ENCODE results near the gene HDAC3. TPM values are rescaled to one million over a fixed set of nuclear protein-coding genes. Genes with fewer than 3 reads are reported as not detected.

Gene HDAC3
- total RNA-seq, 1 experiment from 2014 or later: 91.9 TPM

- peak; percentile 73 for TF ChIP-seq POLR2AphosphoS5 (IDR thresholded peaks at IDR 0.05; ENCODE audit: low read depth, low read length)
- TF ChIP-seq ELF1 (IDR thresholded peaks at IDR 0.05; ENCODE audit: borderline replicate concordance, low read depth): no peak; the same call in 1 of the 2 replicates
Observed at GRCh38 chr5:141650851-141651727, 14.4 kb upstream of the HDAC3 start, which contains the start of gene FCHSD1 (continued).

DNA sequence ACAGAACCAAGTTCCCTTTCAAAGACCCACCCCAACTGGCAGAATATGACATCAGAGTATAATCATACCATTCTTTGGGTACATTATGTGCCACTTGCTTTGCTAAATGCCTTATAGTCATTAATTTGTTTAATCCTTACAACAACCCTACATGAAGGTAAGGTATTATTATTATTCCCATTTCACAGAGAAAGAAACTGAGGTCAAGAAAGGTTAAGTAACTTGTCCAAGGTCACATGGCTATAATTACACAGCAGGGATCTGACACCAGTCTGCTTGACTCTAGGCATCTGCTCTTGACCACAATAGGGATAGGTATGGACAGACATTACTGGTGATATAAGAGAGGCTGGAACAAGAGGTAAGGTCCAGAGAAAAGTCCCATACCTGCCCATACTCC is 13.3 kb upstream of the HDAC3 start:
- no peak for DNase-seq (ENCODE audit: low read depth, low spot score)
- Histone ChIP-seq H3K4me2 (ENCODE audit: low read length) (peak overlapping the region; percentile 97; the same call in 1 of the 2 replicates), H3K27ac (ENCODE audit: low read depth, low read length) (no peak overlapping the region), H3K36me3 (ENCODE audit: control insufficient read depth in 1 of 2, insufficient read depth in 2 of 2, low read length in 2 of 2) (peaks cover 2 to 3% of the 10 kb centered on the region in 2 experiments; a peak in 2 of 4 replicates), H2AFZ (ENCODE audit: low read depth, low read length, poor library complexity, severe bottlenecking) (no peak overlapping the region), H3K9me2 (ENCODE audit: insufficient read depth) (no peaks in the 10 kb centered on the region), H3K27me3 (ENCODE audit: insufficient read depth, low read length) (no peaks in the 10 kb centered on the region), H3K4me3 (replicated peaks in 1 of 2; ENCODE audit: low read depth in 1 of 2, low read length in 2 of 2) (peak overlapping the region; percentile 77 to 78; a peak in 2 of 4 replicates), H3K9me3 (ENCODE audit: control insufficient read depth in 1 of 2, insufficient read depth in 1 of 2, low read depth in 1 of 2, low read length in 2 of 2) (no peaks in the 10 kb centered on the region), H3K4me1 (ENCODE audit: control insufficient read depth in 1 of 2, insufficient read depth in 2 of 2, low read length in 2 of 2) (peaks cover 0 to 18% of the 10 kb centered on the region in 2 experiments; a peak in 2 of 4 replicates), H3K79me2 (ENCODE audit: insufficient read depth, low read length) (no peaks in the 10 kb centered on the region), H3K9ac (ENCODE audit: low read length) (no peak overlapping the region), H4K20me1 (ENCODE audit: insufficient read depth) (no peaks in the 10 kb centered on the region)
- POLR2A ChIA-PET: interaction anchor here (1.1 kb wide), 1 partner anchor 13 kb away, joined by 3 read pairs; the partner anchor contains the start of genes HDAC3 and RELL2
- RAD21 ChIA-PET (ENCODE audit: low non-redundant PET in 1 of 2, low total read pairs in 2 of 2, uncharacterized antibody in 2 of 2, unreplicated experiment in 2 of 2): no interaction called here
- BruUV-seq (replicated peaks): TSS peak; percentile 51
- no peak for ATAC-seq
- CTCF ChIA-PET: no interaction called here
- TF ChIP-seq SIN3A (IDR thresholded peaks at IDR 0.05; ENCODE audit: low read depth): no peak
- TF ChIP-seq ELF1 (IDR thresholded peaks at IDR 0.05; ENCODE audit: borderline replicate concordance, low read depth): no peak
- no peak for TF ChIP-seq POLR2AphosphoS5 (IDR thresholded peaks at IDR 0.05; ENCODE audit: low read depth, low read length)
- TF ChIP-seq SP1 (IDR thresholded peaks at IDR 0.05; ENCODE audit: low read depth): no peak
- TF ChIP-seq ZNF274 (IDR thresholded peaks at IDR 0.05; ENCODE audit: low read depth, low read length): no peak
- no peak for TF ChIP-seq EZH2phosphoT487 (IDR thresholded peaks at IDR 0.05; ENCODE audit: borderline replicate concordance)
- no peak for TF ChIP-seq CBX3 (IDR thresholded peaks at IDR 0.05; ENCODE audit: low read depth)
- no peak for TF ChIP-seq ATF3 (IDR thresholded peaks at IDR 0.05)
- TF ChIP-seq CEBPB (IDR thresholded peaks at IDR 0.05; ENCODE audit: low read depth): no peak
- TF ChIP-seq, protein P1, sequence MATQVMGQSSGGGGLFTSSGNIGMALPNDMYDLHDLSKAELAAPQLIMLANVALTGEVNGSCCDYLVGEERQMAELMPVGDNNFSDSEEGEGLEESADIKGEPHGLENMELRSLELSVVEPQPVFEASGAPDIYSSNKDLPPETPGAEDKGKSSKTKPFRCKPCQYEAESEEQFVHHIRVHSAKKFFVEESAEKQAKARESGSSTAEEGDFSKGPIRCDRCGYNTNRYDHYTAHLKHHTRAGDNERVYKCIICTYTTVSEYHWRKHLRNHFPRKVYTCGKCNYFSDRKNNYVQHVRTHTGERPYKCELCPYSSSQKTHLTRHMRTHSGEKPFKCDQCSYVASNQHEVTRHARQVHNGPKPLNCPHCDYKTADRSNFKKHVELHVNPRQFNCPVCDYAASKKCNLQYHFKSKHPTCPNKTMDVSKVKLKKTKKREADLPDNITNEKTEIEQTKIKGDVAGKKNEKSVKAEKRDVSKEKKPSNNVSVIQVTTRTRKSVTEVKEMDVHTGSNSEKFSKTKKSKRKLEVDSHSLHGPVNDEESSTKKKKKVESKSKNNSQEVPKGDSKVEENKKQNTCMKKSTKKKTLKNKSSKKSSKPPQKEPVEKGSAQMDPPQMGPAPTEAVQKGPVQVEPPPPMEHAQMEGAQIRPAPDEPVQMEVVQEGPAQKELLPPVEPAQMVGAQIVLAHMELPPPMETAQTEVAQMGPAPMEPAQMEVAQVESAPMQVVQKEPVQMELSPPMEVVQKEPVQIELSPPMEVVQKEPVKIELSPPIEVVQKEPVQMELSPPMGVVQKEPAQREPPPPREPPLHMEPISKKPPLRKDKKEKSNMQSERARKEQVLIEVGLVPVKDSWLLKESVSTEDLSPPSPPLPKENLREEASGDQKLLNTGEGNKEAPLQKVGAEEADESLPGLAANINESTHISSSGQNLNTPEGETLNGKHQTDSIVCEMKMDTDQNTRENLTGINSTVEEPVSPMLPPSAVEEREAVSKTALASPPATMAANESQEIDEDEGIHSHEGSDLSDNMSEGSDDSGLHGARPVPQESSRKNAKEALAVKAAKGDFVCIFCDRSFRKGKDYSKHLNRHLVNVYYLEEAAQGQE (IDR thresholded peaks at IDR 0.05; ENCODE audit: low read depth): no peak
- intact Hi-C loops (cut with micrococcal nuclease): no loop called here
